Right lobe of liver (tissue), 4 donors: Measurements from ENCODE around the gene ASB1.

Experiments
- POLR2A ChIP-seq: fragments of 450-650 bp; IDR thresholded peaks from one replicate; pipeline ENCODE4 v1.6.1; 2017; ENCODE audit warnings: antibody characterized with exemption, mild to moderate bottlenecking
- TF ChIP-seq, protein P1 (sequence below), 4 donors: fragments of 200-600 bp in 3 of 4; fragments of 450-650 bp in 1 of 4; IDR thresholded peaks; one replicate each; pipeline versions ENCODE4 v1.5.1 to v1.8.0; 2016 to 2022; ENCODE audit warnings: antibody characterized with exemption in 4 of 4, mild to moderate bottlenecking in 2 of 4
- donor health status: DM: no; HTN: no; CAD: no.
- donor health status: DM: no; HTN: no; CAD: no.
- donor health status: DM: no; HTN: yes; CAD: no.

GRCh38 chr2:238426568-238427434 lies at the start of gene ASB1:
- TF ChIP-seq, protein P1, sequence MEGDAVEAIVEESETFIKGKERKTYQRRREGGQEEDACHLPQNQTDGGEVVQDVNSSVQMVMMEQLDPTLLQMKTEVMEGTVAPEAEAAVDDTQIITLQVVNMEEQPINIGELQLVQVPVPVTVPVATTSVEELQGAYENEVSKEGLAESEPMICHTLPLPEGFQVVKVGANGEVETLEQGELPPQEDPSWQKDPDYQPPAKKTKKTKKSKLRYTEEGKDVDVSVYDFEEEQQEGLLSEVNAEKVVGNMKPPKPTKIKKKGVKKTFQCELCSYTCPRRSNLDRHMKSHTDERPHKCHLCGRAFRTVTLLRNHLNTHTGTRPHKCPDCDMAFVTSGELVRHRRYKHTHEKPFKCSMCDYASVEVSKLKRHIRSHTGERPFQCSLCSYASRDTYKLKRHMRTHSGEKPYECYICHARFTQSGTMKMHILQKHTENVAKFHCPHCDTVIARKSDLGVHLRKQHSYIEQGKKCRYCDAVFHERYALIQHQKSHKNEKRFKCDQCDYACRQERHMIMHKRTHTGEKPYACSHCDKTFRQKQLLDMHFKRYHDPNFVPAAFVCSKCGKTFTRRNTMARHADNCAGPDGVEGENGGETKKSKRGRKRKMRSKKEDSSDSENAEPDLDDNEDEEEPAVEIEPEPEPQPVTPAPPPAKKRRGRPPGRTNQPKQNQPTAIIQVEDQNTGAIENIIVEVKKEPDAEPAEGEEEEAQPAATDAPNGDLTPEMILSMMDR (IDR thresholded peaks at IDR 0.05): no peak
- peak; percentile 81 for TF ChIP-seq POLR2A
